Measurements from ENCODE around the gene TDRD12. TPM values are rescaled to one million over a fixed set of nuclear protein-coding genes. Genes with fewer than 3 reads are reported as not detected.

TDRD12 gene
- polyA plus RNA-seq, 1 donor (not counting 4 experiments of a cell fraction or from before 2014, with no cell fraction given) = 0.04 TPM

GRCh38 chr19:32800191-32800590, 80.6 kb downstream of the TDRD12 start:
- DNase-seq (ENCODE audit: low read depth, low spot score) (no peak), FAIRE-seq (no peak)
- Histone ChIP-seq H3K27ac (ENCODE audit: control insufficient read depth, insufficient read depth, low read length) (no peak overlapping the region), H3K27me3 (ENCODE audit: control insufficient read depth, extremely low read depth, insufficient read depth, low read length) (no peaks in the 10 kb centered on the region), H4K20me1 (ENCODE audit: control insufficient read depth, extremely low read depth, insufficient read depth, low read length) (no peaks in the 10 kb centered on the region), H3K4me2 (ENCODE audit: control insufficient read depth, extremely low read depth, insufficient read depth, low read depth, low read length) (no peak overlapping the region), H3K36me3 (ENCODE audit: control insufficient read depth in 2 of 2, extremely low read depth in 1 of 2, insufficient read depth in 2 of 2, low read length in 2 of 2) (no peaks in the 10 kb centered on the region), H3K9me1 (ENCODE audit: control insufficient read depth, extremely low read depth, insufficient read depth, low read length) (no peaks in the 10 kb centered on the region), H3K4me1 (ENCODE audit: control insufficient read depth, extremely low read depth, insufficient read depth, low read length) (no peaks in the 10 kb centered on the region), H2AFZ (ENCODE audit: control insufficient read depth, low read length) (no peak overlapping the region), H3K9me3 (ENCODE audit: control insufficient read depth, low read depth, low read length) (no peaks in the 10 kb centered on the region), H3K4me3 (ENCODE audit: control insufficient read depth in 2 of 3, extremely low read depth in 1 of 3, insufficient read depth in 2 of 3, low read depth in 1 of 3, low read length in 3 of 3) (no peak overlapping the region), H3K9ac (ENCODE audit: control insufficient read depth, extremely low read depth, insufficient read depth, low read length) (no peak overlapping the region), H3K79me2 (ENCODE audit: control insufficient read depth, insufficient read depth, low read length) (no peaks in the 10 kb centered on the region)
- TF ChIP-seq EZH2 (IDR thresholded peaks at IDR 0.05; ENCODE audit: low read length) = no peak
- TF ChIP-seq CTCF (optimal IDR thresholded peaks at IDR 0.05 in 1 of 3, IDR thresholded peaks at IDR 0.05 in 1 of 3, conservative IDR thresholded peaks at IDR 0.05 in 1 of 3; ENCODE audit: extremely low read depth in 1 of 3, insufficient read depth in 2 of 3, low read length in 3 of 3) = no peak
- dilution Hi-C loops (cut with MboI; ENCODE audit: extremely low pct_ligation_motif_present, low sequenced_read_pairs) = no loop called here

- H3K9me3 ChIP-seq (ENCODE audit: control insufficient read depth, low read depth, low read length) = no peaks in the 10 kb centered on the region
- H4K20me1 ChIP-seq (ENCODE audit: control insufficient read depth, extremely low read depth, insufficient read depth, low read length) = no peaks in the 10 kb centered on the region
- no peak overlapping the region for H3K4me3 ChIP-seq (ENCODE audit: control insufficient read depth in 2 of 3, extremely low read depth in 1 of 3, insufficient read depth in 2 of 3, low read depth in 1 of 3, low read length in 3 of 3)
- H3K4me2 ChIP-seq (ENCODE audit: control insufficient read depth, extremely low read depth, insufficient read depth, low read depth, low read length) = no peak overlapping the region
- H3K4me1 ChIP-seq (ENCODE audit: control insufficient read depth, extremely low read depth, insufficient read depth, low read length) = no peaks in the 10 kb centered on the region
- H3K9ac ChIP-seq (ENCODE audit: control insufficient read depth, extremely low read depth, insufficient read depth, low read length) = no peak overlapping the region
- FAIRE-seq = no peak
- DNase-seq (ENCODE audit: low read depth, low spot score) = no peak
- no peaks in the 10 kb centered on the region for H3K79me2 ChIP-seq (ENCODE audit: control insufficient read depth, insufficient read depth, low read length)
- dilution Hi-C loops (cut with MboI; ENCODE audit: extremely low pct_ligation_motif_present, low sequenced_read_pairs) = no loop called here
- no peak overlapping the region for H3K27ac ChIP-seq (ENCODE audit: control insufficient read depth, insufficient read depth, low read length)
- no peak overlapping the region for H2AFZ ChIP-seq (ENCODE audit: control insufficient read depth, low read length)
- H3K27me3 ChIP-seq (ENCODE audit: control insufficient read depth, extremely low read depth, insufficient read depth, low read length) = no peaks in the 10 kb centered on the region
- no peaks in the 10 kb centered on the region for H3K36me3 ChIP-seq (ENCODE audit: control insufficient read depth in 2 of 2, extremely low read depth in 1 of 2, insufficient read depth in 2 of 2, low read length in 2 of 2)
- H3K9me1 ChIP-seq (ENCODE audit: control insufficient read depth, extremely low read depth, insufficient read depth, low read length) = no peaks in the 10 kb centered on the region
- no peak for TF ChIP-seq EZH2 (IDR thresholded peaks at IDR 0.05; ENCODE audit: low read length)
- no peak for TF ChIP-seq CTCF (optimal IDR thresholded peaks at IDR 0.05 in 1 of 3, IDR thresholded peaks at IDR 0.05 in 1 of 3, conservative IDR thresholded peaks at IDR 0.05 in 1 of 3; ENCODE audit: extremely low read depth in 1 of 3, insufficient read depth in 2 of 3, low read length in 3 of 3)
Observed at GRCh38 chr19:32800754-32801153, 81.2 kb downstream of the TDRD12 start.
